MM.1S (cell line): ENCODE measurements around the gene KRT4.

ENCODE experiments used
- DNase-seq: peaks from one replicate; pipeline ENCODE4 v3.0.0-alpha.2; 2015
- H2AFZ ChIP-seq: fragments of 300-600 bp; sonication (generic); 2 replicates; pipeline ENCODE4 v1.6.0; 2016; ENCODE audit warnings: antibody characterized with exemption, low read length
- H3F3A ChIP-seq: fragments of 300-600 bp; sonication (generic); 2 replicates; pipeline ENCODE4 v1.6.1; 2016; ENCODE audit warnings: mild to moderate bottlenecking, antibody characterized with exemption, low read length, moderate library complexity, mixed read lengths; ENCODE audit not compliant: insufficient read depth
- H3K27ac ChIP-seq: fragments of 300-600 bp; sonication (generic); 2 replicates; pipeline ENCODE4 v1.5.1; 2016; ENCODE audit warnings: mild to moderate bottlenecking, low read length
- H3K27me3 ChIP-seq: fragments of 300-600 bp; sonication (generic); replicated peaks from 2 replicates; pipeline ENCODE4 v1.6.0; 2016; ENCODE audit warnings: low read length; ENCODE audit not compliant: insufficient read depth
- H3K36me3 ChIP-seq: fragments of 300-600 bp; sonication (generic); replicated peaks from 2 replicates; pipeline ENCODE4 v1.6.1; 2016; ENCODE audit warnings: mild to moderate bottlenecking, low read length, mixed read lengths; ENCODE audit not compliant: insufficient read depth
- H3K4me1 ChIP-seq: fragments of 300-600 bp; sonication (generic); 2 replicates; pipeline ENCODE4 v1.6.1; 2016; ENCODE audit warnings: low read length, mixed read lengths
- H3K4me2 ChIP-seq: fragments of 300-600 bp; sonication (generic); 2 replicates; pipeline ENCODE4 v1.6.0; 2016; ENCODE audit warnings: low read depth, low read length
- H3K4me3 ChIP-seq: fragments of 300-600 bp; sonication (generic); 2 replicates; pipeline ENCODE4 v1.5.1; 2016; ENCODE audit warnings: low read length, mixed read lengths
- H3K79me2 ChIP-seq: fragments of 300-600 bp; sonication (generic); 2 replicates; pipeline ENCODE4 v1.6.1; 2016; ENCODE audit warnings: mixed run types, low read length, mixed read lengths
- H3K9ac ChIP-seq: fragments of 300-600 bp; sonication (generic); 2 replicates; pipeline ENCODE4 v1.6.1; 2016; ENCODE audit warnings: low read length, mixed read lengths
- H3K9me2 ChIP-seq: fragments of 300-600 bp; sonication (generic); replicated peaks from 2 replicates; pipeline ENCODE4 v1.6.1; 2016; ENCODE audit warnings: mild to moderate bottlenecking, low read length, mixed read lengths; ENCODE audit not compliant: insufficient read depth
- H3K9me3 ChIP-seq: fragments of 300-600 bp; sonication (generic); replicated peaks from 2 replicates; pipeline ENCODE4 v1.6.1; 2016; ENCODE audit warnings: mild to moderate bottlenecking, low read length, mixed read lengths; ENCODE audit not compliant: insufficient read depth
- H4K20me1 ChIP-seq: fragments of 300-600 bp; sonication (generic); 2 replicates; pipeline ENCODE4 v1.6.1; 2016; ENCODE audit warnings: mild to moderate bottlenecking, low read length, moderate library complexity, mixed read lengths; ENCODE audit not compliant: insufficient read depth
- CTCF ChIP-seq: fragments of 300-600 bp; sonication (generic); IDR thresholded peaks from 2 replicates; pipeline ENCODE4 v1.5.1; 2016; ENCODE audit warnings: antibody characterized with exemption, low read length, mixed read lengths
- EZH2 ChIP-seq: fragments of 300-600 bp; sonication (generic); optimal IDR thresholded peaks from 2 replicates; pipeline ENCODE3; 2017; ENCODE audit warnings: low read depth, mild to moderate bottlenecking, antibody characterized with exemption, low read length, mixed read lengths
- EZH2phosphoT487 ChIP-seq: fragments of 300-600 bp; sonication (generic); IDR thresholded peaks from 2 replicates; pipeline ENCODE4 v1.6.1; 2018; ENCODE audit warnings: antibody characterized with exemption, low read length

Gene KRT4

GRCh38 chr12:52822771-52823510 is 9.0 kb upstream of the KRT4 start:
- TF ChIP-seq CTCF (no peak), EZH2 (no peak), EZH2phosphoT487 (no peak)
- Histone ChIP-seq H3K9ac (no peak overlapping the region), H3K4me1 (no peaks in the 10 kb centered on the region), H3K9me3 (no peaks in the 10 kb centered on the region), H3K27me3 (peaks cover 94% of the 10 kb centered on the region), H3K27ac (no peak overlapping the region), H4K20me1 (no peaks in the 10 kb centered on the region), H3K36me3 (no peaks in the 10 kb centered on the region), H3K79me2 (no peaks in the 10 kb centered on the region), H3K4me3 (no peak overlapping the region), H2AFZ (no peak overlapping the region), H3K9me2 (no peaks in the 10 kb centered on the region), H3F3A (no peaks in the 10 kb centered on the region), H3K4me2 (no peak overlapping the region)
- DNase-seq: no peak

- H3K27me3 ChIP-seq: peaks cover 94% of the 10 kb centered on the region
- no peaks in the 10 kb centered on the region for H3K4me1 ChIP-seq
- H3K27ac ChIP-seq: no peak overlapping the region
- H3K4me2 ChIP-seq: no peak overlapping the region
- H3F3A ChIP-seq: no peaks in the 10 kb centered on the region
- H3K9ac ChIP-seq: no peak overlapping the region
- H3K9me3 ChIP-seq: no peaks in the 10 kb centered on the region
- no peaks in the 10 kb centered on the region for H3K36me3 ChIP-seq
- H4K20me1 ChIP-seq: no peaks in the 10 kb centered on the region
- H3K4me3 ChIP-seq: no peak overlapping the region
- DNase-seq: no peak
- TF ChIP-seq CTCF: no peak
- no peak for TF ChIP-seq EZH2
- TF ChIP-seq EZH2phosphoT487: no peak
- no peaks in the 10 kb centered on the region for H3K9me2 ChIP-seq
- no peaks in the 10 kb centered on the region for H3K79me2 ChIP-seq
- H2AFZ ChIP-seq: no peak overlapping the region
These were observed 8.1 kb upstream of the KRT4 start for GRCh38 chr12:52821826-52822660.

GRCh38 chr12:52821071-52821730 is 7.3 kb upstream of the KRT4 start:
- Histone ChIP-seq H3K4me2 (no peak overlapping the region), H3K4me1 (no peaks in the 10 kb centered on the region), H4K20me1 (no peaks in the 10 kb centered on the region), H3K9me2 (no peaks in the 10 kb centered on the region), H3K36me3 (no peaks in the 10 kb centered on the region), H3K79me2 (no peaks in the 10 kb centered on the region), H3K9ac (no peak overlapping the region), H3F3A (no peaks in the 10 kb centered on the region), H3K27me3 (peaks cover 92% of the 10 kb centered on the region), H2AFZ (no peak overlapping the region), H3K4me3 (no peak overlapping the region), H3K9me3 (no peaks in the 10 kb centered on the region), H3K27ac (no peak overlapping the region)
- no peak for TF ChIP-seq EZH2
- no peak for TF ChIP-seq CTCF
- TF ChIP-seq EZH2phosphoT487: no peak
- DNase-seq: no peak
